NCI-H69 (cell line): Measurements from ENCODE around the gene SNTG2.
"Not testable (repeated sequence)": the region's sequence is repeated elsewhere in the genome, so short reads cannot be mapped to it uniquely, and the experiment has no call there.

Experiments used
- DNase-seq: peaks from one replicate; lab custom pipeline; 2025; lab: John Stamatoyannopoulos, UW

SNTG2 gene

DNA sequence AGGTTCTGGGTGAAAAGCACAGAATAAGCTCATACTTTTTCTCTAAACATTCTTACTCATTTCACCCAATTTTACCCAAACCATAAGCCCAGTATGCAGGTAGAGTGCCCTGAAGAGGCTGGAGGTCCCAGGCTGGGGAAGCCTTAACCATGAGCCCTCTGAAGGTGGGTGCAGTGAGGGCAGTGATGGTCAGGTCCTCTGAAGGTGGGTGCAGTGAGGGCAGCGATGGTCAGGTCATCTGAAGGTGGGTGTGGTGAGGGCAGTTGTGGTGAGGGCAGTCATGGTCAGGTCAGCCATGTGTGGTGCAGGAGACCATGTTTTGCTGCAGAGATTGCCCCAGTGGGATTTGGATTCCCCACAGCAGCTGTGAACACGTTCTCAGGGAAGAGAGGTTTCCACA lies 148.8 kb downstream of the SNTG2 start:
- DNase-seq, result no peak

GRCh38 chr2:1101011-1101782 lies 150.5 kb downstream of the SNTG2 start:
- DNase-seq, result no peak

DNA sequence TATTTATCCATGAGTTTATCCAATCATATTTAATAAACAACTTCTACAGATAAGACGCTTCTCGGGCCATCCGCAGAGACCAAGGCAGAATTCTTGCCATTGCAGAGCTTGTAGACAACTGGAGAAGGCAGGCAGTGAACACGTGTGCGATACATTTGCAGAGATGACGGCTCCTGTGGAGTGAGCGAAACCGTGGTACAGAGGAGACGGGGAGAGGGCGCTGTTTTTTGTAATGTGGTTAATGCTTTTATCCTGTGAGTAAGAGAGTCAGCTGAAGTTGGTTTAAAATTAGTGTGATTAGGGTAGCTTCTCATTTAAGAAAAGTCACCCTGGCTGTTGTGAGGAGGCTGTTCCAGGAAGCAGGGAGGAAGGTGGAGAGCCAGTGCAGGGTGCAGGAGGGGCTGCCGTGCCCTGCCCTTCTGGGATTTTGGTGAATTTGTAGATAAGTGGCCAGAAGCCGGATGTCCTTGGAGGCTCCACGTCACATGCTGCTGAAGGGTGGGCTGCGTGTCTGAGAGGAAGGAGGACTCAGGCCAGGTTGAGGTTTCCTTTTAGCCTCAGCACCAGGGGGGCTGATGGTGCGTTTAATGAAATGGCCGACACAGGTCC lies 151.4 kb downstream of the SNTG2 start:
- DNase-seq, result no peak

GRCh38 chr2:1104364-1104763 lies 153.7 kb downstream of the SNTG2 start:
- no peak for DNase-seq

DNA sequence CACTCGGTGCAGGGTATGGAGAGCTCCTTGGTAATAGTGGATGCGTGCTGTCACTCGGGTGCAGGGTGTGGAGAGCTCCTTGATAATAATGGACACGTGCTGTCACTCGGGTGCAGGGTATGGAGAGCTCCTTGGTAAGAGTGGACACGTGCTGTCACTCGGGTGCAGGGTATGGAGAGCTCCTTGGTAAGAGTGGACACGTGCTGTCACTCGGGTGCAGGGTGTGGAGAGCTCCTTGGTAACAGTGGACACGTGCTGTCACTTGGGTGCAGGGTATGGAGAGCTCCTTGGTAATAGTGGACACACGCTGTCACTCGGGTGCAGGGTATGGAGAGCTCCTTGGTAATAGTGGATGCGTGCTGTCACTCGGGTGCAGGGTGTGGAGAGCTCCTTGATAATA lies 155.7 kb downstream of the SNTG2 start:
- not testable (repeated sequence) for DNase-seq

DNA sequence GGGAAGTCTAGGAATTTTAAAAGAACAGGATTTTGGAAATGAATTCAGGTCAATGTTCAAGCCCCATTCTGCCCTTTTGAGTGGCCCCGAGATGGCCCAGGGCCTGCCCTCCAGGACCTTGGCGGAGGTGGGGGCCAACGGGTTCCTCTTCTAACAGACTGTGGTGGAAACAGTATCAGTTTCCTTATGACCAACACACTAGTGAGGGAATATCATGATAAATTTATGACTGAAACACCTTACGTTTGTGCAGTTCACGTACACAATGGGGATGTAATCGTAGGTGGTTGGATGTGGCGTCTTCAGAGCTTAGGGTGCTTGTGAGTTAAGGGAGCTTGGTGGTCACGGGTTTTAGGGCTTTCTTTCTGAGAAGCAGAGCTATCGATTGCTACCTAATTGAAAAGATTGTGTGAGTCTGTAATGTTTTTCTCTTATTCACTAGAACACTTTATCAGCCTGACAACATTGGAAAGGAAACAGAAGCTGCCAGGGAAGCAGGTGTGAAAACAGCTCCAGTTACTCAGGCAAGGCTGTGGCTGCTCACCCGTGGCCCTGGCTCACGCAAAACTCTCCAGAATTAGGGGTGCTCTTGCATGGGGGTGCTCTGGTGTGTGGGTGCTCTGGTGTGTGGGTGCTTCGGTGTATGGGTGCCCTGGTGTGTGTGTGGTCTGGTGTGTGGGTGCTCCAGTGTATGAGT lies 165.3 kb downstream of the SNTG2 start:
- DNase-seq, result no peak

GRCh38 chr2:1117569-1117968 lies 166.9 kb downstream of the SNTG2 start:
- DNase-seq, result no peak

- DNase-seq, result no peak
Observed at GRCh38 chr2:1125217-1125616, 174.6 kb downstream of the SNTG2 start.

GRCh38 chr2:1125633-1126370 lies 175.2 kb downstream of the SNTG2 start:
- no peak for DNase-seq

DNA sequence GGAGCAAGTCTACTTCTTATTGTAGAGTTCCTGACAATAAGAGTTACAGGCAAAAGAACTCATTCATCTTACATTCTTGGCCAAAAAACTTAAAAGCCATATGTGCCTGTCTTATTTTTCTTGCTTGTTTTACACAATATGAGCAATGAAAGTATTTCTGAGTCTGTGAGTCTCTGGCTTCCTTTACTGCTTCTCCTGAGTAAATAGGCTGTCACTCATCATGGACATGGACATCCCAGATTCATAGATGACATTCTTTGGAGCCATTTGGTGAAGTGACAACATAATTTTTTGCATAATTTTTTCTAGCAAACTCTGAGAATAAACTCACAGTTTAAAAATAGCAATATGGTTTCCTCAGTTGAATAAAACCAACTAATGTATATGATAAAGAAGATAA lies 179.3 kb downstream of the SNTG2 start:
- no peak for DNase-seq

DNA sequence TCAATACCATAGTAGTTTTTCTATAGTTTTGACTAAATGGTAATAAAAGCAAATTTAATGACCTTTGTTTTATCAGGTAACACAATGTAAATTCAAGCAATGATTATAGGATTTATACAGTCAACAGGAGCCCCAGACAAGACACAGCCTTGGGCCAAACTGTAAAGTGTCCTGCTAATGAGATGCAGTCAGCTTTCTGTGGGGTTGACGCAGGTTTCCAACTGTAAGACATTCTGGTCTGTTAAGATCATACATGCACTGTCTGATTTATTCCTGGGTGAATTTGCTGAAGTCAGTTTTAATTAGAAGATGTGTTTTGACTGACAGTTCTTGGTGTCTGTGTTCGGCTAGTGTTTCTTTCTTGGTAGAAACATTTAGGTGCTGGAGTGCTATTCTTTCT lies 180.3 kb downstream of the SNTG2 start:
- DNase-seq, result peak; percentile 44

DNA sequence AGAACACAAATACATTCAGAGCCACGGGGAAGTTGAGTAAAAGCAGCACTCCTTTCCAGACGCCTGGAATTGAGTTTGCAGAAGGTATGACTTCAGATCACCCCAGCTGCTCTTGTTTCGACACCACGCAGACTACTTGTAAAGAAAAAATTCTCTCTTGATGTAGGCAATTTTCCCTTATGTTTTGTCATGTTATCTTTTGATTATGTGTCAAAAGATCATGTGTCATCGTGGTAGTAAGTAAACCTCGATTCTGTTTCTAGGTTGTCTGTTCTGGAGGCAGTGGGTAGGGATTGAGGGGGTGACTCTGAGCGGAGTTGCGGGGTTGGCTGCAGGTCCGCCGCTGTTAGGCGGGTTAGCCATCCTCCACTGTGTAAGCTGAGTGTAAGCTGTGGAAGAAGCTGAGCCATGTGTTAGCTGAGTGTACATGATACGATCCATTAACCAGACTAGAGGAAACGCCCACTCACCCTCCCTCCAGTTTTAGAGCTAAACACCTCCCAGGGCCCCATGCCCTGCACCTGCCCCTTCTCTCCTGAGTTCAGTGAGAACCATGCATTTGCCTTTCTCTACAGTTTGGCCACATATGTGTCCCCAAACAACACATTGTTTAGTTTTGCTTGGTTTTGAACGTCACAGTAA lies 181.8 kb downstream of the SNTG2 start:
- DNase-seq, result peak; percentile 53

DNA sequence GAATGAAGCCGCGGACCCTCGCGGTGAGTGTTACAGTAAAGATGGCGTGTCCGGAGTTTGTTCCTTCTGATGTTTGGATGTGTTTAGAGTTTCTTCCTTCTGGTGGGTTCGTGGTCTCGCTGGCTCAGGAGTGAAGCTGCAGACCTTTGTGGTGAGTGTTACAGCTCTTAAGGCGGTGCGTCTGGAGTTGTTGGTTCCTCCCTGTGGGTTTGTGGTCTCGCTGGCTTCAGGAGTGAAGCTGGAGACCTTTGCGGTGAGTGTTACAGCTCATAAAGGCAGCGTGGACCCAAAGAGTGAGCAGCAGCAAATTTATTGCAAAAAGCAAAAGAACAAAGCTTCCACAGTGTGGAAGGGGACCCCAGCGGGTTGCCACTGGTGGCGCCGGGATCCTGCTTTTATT lies 183.2 kb downstream of the SNTG2 start:
- not testable (repeated sequence) for DNase-seq

GRCh38 chr2:1134629-1135028 lies 184.0 kb downstream of the SNTG2 start:
- DNase-seq, result no peak

DNA sequence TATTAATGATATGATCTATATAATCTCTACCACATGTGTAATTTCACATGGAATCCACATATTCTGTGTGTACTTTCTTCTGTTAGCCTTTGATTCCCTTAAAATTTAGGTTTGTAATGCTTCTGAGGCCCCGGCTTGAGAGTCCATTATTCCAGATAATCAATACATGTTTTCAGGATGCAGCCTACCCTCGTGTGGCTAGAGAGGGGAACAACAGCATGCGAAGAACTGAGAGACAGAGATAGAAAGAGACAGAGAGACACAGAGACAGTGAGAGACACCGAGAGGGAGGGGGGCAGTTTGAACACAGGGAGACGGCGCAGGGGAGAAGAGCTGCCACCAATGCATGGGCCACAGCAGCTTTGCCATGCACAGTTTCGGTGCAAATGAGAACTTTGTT lies 185.4 kb downstream of the SNTG2 start:
- no peak for DNase-seq

DNA sequence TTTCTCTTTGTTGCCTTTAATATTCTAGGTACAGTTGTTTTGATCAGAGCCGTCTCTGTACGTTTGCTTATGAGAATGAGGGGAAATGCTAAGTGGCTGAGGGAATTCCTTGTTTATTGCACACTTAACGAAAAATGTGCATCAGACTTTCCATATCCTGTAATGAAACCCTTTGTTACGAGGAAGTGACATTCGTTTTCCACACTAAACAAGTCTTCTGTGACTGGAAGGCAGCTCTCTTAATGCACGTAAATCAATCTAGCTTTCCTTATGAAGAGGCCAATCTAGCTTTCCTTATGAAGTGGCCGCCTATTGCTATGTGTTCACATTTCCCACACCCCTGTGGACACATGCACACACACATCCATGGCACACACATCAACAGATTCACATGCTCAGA lies 186.2 kb downstream of the SNTG2 start:
- DNase-seq, result no peak

DNA sequence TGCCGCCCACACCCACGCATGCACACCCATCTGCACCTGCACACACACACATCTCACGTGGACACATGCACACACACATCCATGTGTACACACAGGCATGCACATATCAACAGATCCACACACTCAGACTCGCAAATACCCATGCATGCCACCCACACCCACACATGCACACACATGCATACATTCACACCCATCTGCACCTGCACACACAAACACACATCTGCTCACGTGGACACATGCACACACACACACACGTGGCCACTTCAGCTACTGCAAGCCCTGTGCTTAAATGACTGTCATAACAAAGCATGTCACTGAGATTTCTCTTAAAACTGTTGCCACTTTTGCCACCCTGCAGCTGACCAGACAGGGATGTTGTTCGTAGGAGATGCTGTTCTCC lies 186.6 kb downstream of the SNTG2 start:
- DNase-seq, result no peak

GRCh38 chr2:1137913-1138391 lies 187.3 kb downstream of the SNTG2 start:
- DNase-seq, result no peak

DNA sequence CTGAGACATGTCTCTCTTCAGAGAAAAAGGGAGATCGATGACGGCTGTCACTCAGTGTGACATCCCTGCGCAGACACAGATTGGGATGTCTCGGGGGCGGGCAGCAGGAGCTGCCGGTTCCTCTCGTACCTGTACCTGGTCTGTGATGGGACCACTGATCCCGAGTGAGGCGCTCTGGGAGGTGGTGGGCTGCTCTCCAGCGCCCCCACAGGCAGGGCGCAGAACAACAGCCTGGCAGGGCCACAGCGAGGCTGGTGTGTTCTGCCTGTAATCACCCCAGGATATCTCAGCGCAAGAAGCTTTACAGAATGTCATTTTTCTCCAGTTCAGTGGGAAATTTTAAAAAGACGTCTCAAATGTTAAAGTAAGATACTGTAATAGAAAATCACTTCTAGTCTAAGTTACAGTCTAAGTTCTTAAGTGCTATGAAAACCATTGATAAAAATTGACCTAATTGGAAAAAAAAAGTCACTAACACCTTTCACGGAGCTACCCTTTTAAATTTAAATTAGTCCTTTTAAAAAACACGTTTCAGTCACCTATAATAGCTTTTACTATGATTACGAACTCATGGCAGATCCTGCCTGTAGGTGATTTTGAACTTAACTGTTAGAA lies 189.8 kb downstream of the SNTG2 start:
- DNase-seq, result peak; percentile 10

GRCh38 chr2:1141079-1141478 lies 190.4 kb downstream of the SNTG2 start:
- DNase-seq, result no peak

DNA sequence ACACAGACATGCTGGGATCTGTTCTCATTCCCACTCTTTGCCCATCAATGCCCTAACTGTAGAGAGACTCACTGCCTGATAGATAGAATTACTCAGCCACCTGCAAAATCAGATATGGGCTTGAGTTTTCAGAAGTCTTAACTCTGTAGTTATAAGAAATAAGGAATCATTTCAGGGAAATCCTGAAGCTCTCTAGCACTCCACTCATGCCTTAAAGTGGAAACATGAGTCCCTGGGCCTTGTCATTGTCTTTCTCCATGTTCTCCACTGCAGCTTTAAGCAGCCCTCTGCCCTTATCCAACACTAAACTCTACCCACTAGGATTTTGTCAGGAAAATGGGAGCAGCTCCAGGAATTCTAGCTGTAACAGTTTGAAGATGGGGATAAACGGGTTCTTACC lies 192.5 kb downstream of the SNTG2 start:
- no peak for DNase-seq
